Hematopoietic multipotent progenitor cell treated with erythropoietin and hydrocortisone succinate and interleukin-3 and kit ligand, for 4 days (in vitro differentiated cells): ENCODE measurements around the gene C1QTNF6.
A peak's percentile ranks its signal among the peaks of the same experiment; 100 is the strongest.

Experiments
- DNase-seq: peaks from one replicate; pipeline ENCODE4 v3.0.0-alpha.2; 2015

The C1QTNF6 gene

DNA sequence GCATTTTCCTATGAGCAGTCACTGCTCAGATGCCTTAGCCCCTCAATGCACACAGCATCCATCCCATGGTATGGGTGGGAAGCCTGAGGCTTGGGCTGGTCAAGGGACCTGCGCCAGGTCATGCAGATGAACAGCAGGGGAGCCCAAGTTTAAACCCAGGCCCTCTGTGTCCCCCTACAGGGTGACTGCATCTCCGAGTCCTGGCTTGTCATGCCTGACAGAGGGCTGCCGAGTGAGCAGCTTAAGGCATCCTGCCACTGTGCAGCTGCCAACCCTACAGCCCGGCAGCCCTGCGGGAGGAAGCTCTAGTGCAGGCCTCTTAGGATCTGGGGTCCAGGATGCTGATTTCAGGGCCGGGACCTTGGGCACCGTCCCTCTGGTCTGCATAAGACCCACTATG, 48.3 kb downstream of the C1QTNF6 start:
- peak; percentile 24 for DNase-seq

DNA sequence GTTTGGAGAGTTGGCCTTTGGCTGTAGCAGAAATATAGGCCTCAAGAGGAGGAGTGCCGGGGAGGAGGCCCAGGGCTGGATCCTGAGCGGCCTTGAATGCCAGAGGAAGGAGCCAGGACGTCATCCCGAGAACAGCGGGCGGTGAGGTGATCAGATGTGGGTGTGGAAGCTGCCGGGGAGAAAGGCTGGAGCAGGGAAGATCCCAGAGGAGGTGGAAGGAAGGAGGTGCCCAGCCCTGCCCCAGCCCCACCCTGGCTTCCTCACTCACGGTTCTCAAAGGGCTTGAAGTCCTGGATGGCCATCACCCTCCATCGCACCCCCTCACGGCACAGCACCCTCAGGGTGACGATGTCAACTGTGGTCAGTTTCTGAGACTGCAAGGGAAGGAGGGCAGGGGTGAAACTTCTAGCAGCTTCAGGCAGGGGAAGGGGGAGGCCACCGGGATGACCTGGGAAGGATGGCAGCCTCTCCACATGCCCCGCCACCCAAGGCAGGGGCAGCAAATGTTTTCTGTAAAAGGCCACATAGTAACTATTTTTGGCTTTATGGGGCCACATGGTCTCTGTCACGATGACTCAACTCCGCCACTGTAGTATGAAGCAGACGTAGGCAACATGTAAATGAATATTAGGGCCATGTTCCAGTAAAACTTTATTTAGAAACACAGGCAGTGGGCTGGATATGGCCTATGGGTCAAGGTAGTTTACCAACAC, 49.0 kb downstream of the C1QTNF6 start:
- no peak for DNase-seq

DNA sequence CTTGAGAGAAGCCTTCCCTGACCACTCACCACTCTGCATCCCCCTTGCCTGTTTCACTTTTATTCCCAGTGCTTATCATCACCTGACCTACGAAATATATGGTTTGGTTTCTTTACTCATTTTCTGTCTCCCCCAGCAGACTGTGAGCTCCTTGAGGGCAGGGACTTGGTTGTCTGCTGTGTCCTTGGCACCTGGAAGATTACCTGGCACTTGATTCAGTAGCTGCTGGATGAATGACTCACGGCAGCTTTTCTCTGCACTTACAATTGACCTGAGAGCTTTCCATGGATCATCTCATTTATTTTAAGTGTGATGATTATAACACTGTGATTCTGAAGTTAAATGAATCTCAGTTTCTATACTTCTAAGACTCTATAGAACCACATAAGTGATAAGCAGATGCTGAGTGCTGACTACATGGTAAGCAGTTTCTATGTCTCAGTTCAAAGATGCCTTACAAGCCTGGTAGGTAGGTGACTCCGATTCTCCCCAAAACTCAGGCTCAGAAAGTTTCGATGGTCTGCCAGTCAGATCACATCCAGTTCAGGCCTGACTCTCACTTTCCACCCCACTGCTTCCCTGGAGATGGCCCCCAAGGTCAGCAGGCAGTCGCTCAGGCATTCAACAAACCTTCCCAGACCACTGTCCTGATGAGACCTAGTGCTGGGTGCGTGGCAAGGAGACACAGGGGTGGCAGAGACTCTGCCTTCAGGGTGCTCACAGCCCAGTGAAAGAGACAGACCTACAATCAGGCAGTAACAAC, 50.0 kb downstream of the C1QTNF6 start:
- no peak for DNase-seq

DNA sequence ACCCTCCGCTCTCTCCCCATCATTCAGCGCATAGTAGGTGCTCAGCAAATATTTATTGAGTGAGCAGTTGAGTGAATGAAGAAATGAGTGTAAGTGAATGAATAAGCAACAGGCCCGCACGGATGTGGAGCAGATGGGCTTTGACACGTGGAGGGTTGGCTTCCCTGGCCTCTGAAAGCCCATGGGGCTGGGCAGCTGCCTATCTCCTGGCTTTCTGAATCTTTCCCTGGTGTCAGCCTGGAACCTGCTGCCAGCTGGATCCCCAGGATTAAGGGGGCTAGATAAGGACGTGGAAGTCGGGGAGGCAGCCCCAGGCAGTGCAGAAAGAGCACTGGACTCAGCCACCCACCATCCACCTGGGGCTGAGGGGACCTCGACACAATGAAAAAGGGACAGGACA, 50.9 kb downstream of the C1QTNF6 start:
- DNase-seq: no peak

DNA sequence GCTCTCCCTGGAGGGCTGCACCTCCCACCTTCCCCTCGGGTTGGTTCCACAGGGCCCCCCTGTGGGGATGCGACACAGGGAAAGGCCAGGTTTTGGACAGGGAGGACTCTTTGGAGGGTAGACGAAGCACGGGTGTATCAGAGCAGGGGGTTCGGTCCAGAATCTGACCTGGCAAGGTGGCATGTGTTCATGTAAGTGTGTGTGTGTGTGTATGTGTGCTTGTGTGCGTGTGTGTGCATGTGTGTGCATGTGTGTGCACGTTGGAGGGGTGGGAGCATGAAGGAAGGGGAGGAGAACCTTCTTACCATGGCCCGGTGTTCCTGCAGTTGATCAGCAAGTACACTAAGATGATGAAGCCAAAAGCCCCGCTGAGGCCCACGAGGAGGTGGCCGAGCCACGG, 53.0 kb downstream of the C1QTNF6 start:
- no peak for DNase-seq

DNA sequence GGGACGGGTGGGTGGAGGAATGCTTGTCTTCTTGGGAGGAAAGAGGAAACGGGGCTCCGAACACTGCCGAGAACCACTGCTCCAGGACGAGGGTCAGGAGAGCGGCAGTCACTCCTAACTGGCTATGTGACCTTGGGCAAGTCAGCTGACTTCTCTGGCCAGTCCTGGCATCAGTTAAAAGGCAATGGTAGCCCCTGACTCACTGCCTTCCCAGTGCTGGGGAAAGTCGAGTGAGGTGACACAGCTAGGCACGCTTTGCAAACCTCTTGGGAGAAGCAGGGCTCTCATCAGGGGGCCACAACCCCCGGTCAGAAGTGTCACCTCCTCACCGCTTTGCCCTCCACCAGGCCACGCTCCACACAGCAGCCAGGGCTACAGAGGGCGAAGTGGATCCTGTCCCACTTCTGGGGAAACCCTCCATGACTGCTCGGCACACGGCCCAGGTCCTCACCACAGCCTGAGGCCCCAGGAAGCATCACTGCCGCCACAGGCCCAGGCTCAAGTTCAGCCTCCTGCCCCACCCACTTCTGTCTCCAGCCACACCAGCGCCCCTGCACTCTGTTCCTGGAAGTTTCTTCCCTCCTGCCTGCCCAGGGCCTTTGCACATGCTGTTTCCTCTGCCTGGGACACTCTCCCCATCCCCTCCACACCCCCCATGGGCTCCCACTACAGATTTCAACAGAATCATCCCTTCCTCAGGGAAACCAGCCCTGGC, 54.6 kb downstream of the C1QTNF6 start:
- DNase-seq: peak; percentile 51

DNA sequence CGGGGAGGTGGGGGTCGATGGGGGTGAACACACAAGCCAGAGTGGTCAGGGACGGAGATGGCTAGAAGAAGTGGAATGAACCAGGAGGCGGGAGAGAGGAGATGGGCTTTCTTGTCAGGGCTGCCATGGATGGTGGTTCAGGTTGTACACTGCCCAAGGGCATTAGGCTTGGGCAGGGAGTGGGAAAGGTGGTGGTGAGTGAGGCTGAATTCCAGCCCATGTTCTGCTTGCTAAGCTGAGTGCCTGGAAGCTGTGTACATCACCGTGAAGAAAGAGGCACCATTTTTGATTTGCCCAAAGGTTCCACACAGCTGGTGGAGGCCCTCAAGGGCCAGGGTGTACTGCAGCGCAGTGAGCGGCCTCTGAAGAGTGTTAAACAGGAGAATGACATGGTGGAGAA, 55.3 kb downstream of the C1QTNF6 start:
- DNase-seq: no peak
